RWPE2 (cell line): ENCODE measurements around the gene ASTN2.
A peak's percentile ranks its signal among the peaks of the same experiment; 100 is the strongest.

Source experiments
- ATAC-seq: fragments of 200-7000 bp; cut with Tn5 transposase; 3 replicates; pipeline ENCODE4 v1.9.1; 2021; ENCODE audit warnings: low read depth
- DNase-seq: peaks from one replicate; pipeline ENCODE4 v3.0.0-alpha.2; 2020; ENCODE audit warnings: low spot score
- H3K27ac ChIP-seq: fragments of 450-650 bp; 2 replicates; pipeline ENCODE4 v1.5.1; 2017; ENCODE audit warnings: mild to moderate bottlenecking; ENCODE audit not compliant: poor library complexity, severe bottlenecking
- H3K27me3 ChIP-seq: fragments of 250-450 bp; sonication (Bioruptor Pico); 2 replicates; pipeline ENCODE4 v1.5.1; 2021; ENCODE audit warnings: mild to moderate bottlenecking, moderate library complexity; ENCODE audit not compliant: insufficient read depth, poor library complexity, severe bottlenecking
- H3K36me3 ChIP-seq: fragments of 250-450 bp; sonication (Bioruptor Pico); 2 replicates; pipeline ENCODE4 v1.5.1; 2020; ENCODE audit warnings: low read depth, mild to moderate bottlenecking, moderate library complexity
- H3K4me1 ChIP-seq: fragments of 250-450 bp; sonication (Bioruptor Pico); 2 replicates; pipeline ENCODE4 v1.5.1; 2021; ENCODE audit warnings: mild to moderate bottlenecking, moderate library complexity; ENCODE audit not compliant: insufficient read depth, poor library complexity, severe bottlenecking
- H3K4me3 ChIP-seq: fragments of 250-450 bp; sonication (Bioruptor Pico); 2 replicates; pipeline ENCODE4 v1.5.1; 2021; ENCODE audit warnings: mild to moderate bottlenecking, moderate library complexity; ENCODE audit not compliant: severe bottlenecking
- H3K9me3 ChIP-seq: fragments of 250-450 bp; sonication (Bioruptor Pico); 2 replicates; pipeline ENCODE4 v1.5.1; 2021; ENCODE audit warnings: mild to moderate bottlenecking, moderate library complexity; ENCODE audit not compliant: severe bottlenecking
- TF ChIP-seq, protein P1 (sequence below): fragments of 450-650 bp; IDR thresholded peaks from one replicate; pipeline ENCODE4 v1.5.1; 2017; ENCODE audit warnings: mild to moderate bottlenecking, moderate library complexity; ENCODE audit not compliant: poor library complexity, severe bottlenecking

The ASTN2 gene

DNA sequence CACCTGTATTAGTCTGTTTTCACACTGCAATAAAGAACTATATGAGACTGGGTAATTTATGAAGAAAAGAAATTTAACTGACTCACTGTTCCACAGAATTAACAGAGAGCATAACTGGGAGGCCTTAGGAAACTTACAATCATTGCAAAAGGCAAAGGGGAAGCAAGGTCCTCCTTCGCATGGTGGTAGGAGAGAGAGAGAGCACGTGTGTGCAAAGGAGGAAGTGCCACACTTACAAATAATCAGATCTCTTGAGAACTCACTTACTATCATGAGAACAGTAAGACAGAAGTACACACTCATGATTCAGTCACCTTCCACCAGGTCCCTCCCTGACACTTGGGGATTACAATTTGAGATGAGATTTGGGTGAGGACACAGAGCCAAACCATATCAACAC, 469.0 kb downstream of the ASTN2 start:
- no peak for ATAC-seq
- no peak for DNase-seq

DNA sequence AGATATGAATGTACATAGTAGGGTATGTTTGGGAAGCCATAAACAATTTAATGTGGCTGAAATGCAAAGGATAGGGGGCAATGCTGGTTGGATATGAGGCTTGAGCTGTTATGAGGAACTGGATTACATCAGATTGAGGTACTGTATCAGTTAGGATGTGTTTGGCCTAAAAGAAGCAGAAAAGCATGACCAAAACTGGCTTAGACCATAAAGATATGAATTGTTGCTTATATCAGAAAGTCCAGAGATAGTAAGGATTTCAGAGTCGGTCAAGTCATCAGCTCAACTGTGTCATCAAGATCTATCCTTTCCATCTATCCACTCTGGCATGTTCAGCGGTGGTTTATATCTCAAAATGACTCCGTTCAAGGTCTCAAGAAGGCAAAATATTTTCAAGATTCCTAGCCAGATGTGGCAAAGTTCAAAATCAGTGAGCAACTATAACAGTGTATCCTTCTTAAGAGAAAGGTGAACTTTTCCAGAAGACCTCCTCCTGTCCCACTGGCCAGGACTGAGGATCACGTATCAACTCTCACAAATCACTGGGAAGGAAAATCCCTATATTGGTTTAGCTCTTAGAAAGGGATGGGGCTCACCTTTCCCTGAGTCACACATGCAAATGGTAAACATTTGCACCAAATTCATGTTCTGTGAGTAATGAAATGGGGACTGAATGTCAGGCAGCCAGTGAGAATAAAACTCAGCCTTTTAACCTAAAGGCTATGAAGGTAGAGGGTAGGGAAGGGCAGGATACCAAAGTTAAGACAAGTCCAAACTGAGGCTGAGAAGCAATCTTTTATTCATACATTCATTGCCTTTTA, 469.9 kb downstream of the ASTN2 start:
- Histone ChIP-seq H3K27ac (peak overlapping the region; percentile 18), H3K36me3 (no peaks in the 10 kb centered on the region), H3K27me3 (no peaks in the 10 kb centered on the region), H3K4me1 (peaks cover 21% of the 10 kb centered on the region), H3K4me3 (no peak overlapping the region), H3K9me3 (no peaks in the 10 kb centered on the region)
- DNase-seq (no peak), ATAC-seq (peak; percentile 85)
- TF ChIP-seq, protein P1, sequence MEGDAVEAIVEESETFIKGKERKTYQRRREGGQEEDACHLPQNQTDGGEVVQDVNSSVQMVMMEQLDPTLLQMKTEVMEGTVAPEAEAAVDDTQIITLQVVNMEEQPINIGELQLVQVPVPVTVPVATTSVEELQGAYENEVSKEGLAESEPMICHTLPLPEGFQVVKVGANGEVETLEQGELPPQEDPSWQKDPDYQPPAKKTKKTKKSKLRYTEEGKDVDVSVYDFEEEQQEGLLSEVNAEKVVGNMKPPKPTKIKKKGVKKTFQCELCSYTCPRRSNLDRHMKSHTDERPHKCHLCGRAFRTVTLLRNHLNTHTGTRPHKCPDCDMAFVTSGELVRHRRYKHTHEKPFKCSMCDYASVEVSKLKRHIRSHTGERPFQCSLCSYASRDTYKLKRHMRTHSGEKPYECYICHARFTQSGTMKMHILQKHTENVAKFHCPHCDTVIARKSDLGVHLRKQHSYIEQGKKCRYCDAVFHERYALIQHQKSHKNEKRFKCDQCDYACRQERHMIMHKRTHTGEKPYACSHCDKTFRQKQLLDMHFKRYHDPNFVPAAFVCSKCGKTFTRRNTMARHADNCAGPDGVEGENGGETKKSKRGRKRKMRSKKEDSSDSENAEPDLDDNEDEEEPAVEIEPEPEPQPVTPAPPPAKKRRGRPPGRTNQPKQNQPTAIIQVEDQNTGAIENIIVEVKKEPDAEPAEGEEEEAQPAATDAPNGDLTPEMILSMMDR, result no peak

More for the DNA sequence above, 469.0 kb downstream of the ASTN2 start:
- H3K27ac ChIP-seq, result peak overlapping the region; percentile 18
- H3K4me3 ChIP-seq, result no peak overlapping the region
- no peaks in the 10 kb centered on the region for H3K36me3 ChIP-seq
- peaks cover 18% of the 10 kb centered on the region for H3K4me1 ChIP-seq
- H3K9me3 ChIP-seq, result no peaks in the 10 kb centered on the region
- TF ChIP-seq, protein P1, result no peak
- H3K27me3 ChIP-seq, result no peaks in the 10 kb centered on the region

DNA sequence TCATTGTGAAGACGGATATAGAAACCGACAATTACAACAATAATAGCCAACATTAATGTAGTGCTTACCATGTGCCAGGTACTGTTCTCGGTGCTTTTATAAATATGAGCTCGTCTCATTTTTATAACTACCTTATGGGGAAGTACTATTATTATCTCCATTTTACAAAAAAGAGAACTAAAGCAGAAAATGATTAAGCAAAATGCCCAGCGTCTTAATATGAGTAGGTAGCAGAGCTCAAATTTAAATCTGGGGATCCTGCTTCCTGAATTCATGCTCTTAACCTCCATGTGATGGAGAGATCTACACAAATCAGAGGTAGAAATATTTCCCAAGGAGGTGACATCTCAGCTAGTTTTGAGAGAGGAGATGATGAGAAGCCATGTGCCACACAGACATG, 470.9 kb downstream of the ASTN2 start:
- DNase-seq (no peak), ATAC-seq (no peak)
- no peaks in the 10 kb centered on the region for H3K36me3 ChIP-seq

DNA sequence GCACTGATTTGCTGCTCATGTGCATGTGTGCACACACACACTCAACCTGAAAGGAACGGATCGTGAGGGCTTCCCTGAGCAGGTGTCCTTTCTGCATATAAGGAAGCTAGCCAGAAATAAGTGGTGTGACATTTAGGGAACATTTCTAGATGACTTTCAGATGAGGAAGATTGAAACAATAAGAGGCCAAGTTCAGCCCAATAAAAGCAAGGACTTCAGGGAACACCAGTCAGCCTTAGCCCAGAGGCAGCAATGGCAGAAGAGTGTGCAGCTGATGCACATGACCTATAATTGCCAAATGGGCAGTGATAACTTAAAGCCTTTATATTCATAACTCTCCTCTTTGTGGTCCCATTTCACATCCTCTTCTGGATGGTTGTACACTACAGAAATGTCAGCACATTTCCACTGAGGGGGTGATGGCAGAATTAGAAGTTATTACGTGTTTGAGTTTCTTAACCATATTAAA, 472.2 kb downstream of the ASTN2 start:
- Histone ChIP-seq H3K27ac (no peak overlapping the region), H3K27me3 (no peaks in the 10 kb centered on the region), H3K4me3 (no peak overlapping the region), H3K36me3 (no peaks in the 10 kb centered on the region), H3K9me3 (no peaks in the 10 kb centered on the region), H3K4me1 (peaks cover 21% of the 10 kb centered on the region)
- TF ChIP-seq, protein P1, result no peak
- ATAC-seq (no peak), DNase-seq (no peak)

More for the DNA sequence above, 470.9 kb downstream of the ASTN2 start:
- H3K4me1 ChIP-seq, result peaks cover 21% of the 10 kb centered on the region
- no peak overlapping the region for H3K27ac ChIP-seq
- no peaks in the 10 kb centered on the region for H3K9me3 ChIP-seq
- no peaks in the 10 kb centered on the region for H3K27me3 ChIP-seq
- no peak overlapping the region for H3K4me3 ChIP-seq
- TF ChIP-seq, protein P1, result no peak

DNA sequence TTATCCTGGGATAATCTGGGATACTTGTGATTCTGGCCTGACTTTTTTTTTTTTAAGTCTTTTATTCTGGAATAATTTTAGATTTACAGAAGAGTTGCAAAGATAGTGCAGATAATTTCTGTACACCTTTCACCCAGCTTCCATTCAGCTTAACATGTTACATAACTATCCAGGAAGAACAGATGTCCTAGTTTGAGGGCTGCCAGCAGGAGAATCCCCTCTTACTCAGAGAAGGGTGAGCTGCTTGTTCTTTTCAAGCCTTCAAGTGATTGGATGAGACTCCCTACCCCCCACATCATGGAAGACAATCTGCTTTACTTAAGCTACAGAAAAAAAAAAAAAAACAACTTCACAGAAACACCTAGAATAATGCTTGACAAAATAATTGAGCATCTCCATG, 473.6 kb downstream of the ASTN2 start:
- no peak for DNase-seq
- no peaks in the 10 kb centered on the region for H3K27me3 ChIP-seq
- TF ChIP-seq, protein P1, result no peak
- H3K4me3 ChIP-seq, result no peak overlapping the region
- no peak for ATAC-seq
- H3K9me3 ChIP-seq, result no peaks in the 10 kb centered on the region
- H3K27ac ChIP-seq, result peak overlapping the region; percentile 31
- peaks cover 21% of the 10 kb centered on the region for H3K4me1 ChIP-seq
- no peaks in the 10 kb centered on the region for H3K36me3 ChIP-seq
